HepG2 (cell line): ENCODE measurements around the gene CSNK1D. TPM values are rescaled to one million over a fixed set of nuclear protein-coding genes. Genes with fewer than 3 reads are reported as not detected.

Source experiments
- BHLHE40 ChIP-seq: IDR thresholded peaks from 2 replicates; pipeline ENCODE4 v1.6.1; 2011; ENCODE audit warnings: low read length, improper control_type of control experiment
- CCAR2 ChIP-seq: fragments of 200-400 bp; formaldehyde crosslinking; optimal IDR thresholded peaks from 2 replicates; pipeline ENCODE3; 2018; ENCODE audit warnings: low read depth, mild to moderate bottlenecking, low read length, moderate library complexity
- EEA1 ChIP-seq: sonication (generic); formaldehyde crosslinking; IDR thresholded peaks from 2 replicates; pipeline ENCODE4 v1.5.1; 2020; ENCODE audit warnings: mild to moderate bottlenecking, missing genetic modification reagents, borderline replicate concordance
- ESRRA ChIP-seq: sonication (generic); formaldehyde crosslinking; IDR thresholded peaks from 2 replicates; pipeline ENCODE4 v1.5.1; 2020; ENCODE audit warnings: mild to moderate bottlenecking, low read depth, missing genetic modification reagents
- FOXJ3 ChIP-seq: sonication (generic); formaldehyde crosslinking; IDR thresholded peaks from 2 replicates; pipeline ENCODE4 v1.4.0; 2020; ENCODE audit warnings: missing genetic modification reagents, mild to moderate bottlenecking, borderline replicate concordance
- KAT8 ChIP-seq: IDR thresholded peaks from 2 replicates; pipeline ENCODE4 v1.6.1; 2016; ENCODE audit warnings: missing genetic modification reagents, missing compliant biosample characterization
- KDM1A ChIP-seq: IDR thresholded peaks from 2 replicates; pipeline ENCODE4 v1.6.1; 2016; ENCODE audit warnings: missing compliant biosample characterization
- KDM4B ChIP-seq: sonication (generic); formaldehyde crosslinking; IDR thresholded peaks from 2 replicates; pipeline ENCODE4 v1.4.0; 2020; ENCODE audit warnings: missing genetic modification reagents
- LCORL ChIP-seq, 2 experiments: fragments of 450-650 bp in 1 of 2; sonication (generic) in 1 of 2; formaldehyde crosslinking in 1 of 2; IDR thresholded peaks; 2 replicates each; pipeline versions ENCODE4 v1.5.0 to v1.6.1; 2017 to 2020; ENCODE audit warnings: antibody characterized with exemption in 1 of 2, missing genetic modification reagents in 1 of 2
- MED8 ChIP-seq: sonication (generic); formaldehyde crosslinking; IDR thresholded peaks from 2 replicates; pipeline ENCODE4 v1.8.1; 2023; ENCODE audit warnings: mild to moderate bottlenecking, missing genetic modification reagents; ENCODE audit not compliant: insufficient replicate concordance
- MTA3 ChIP-seq: sonication (generic); formaldehyde crosslinking; IDR thresholded peaks from 2 replicates; pipeline ENCODE4 v1.4.0; 2020; ENCODE audit warnings: missing genetic modification reagents
- NCOR1 ChIP-seq: fragments of 200-600 bp; sonication (generic); IDR thresholded peaks from 2 replicates; pipeline ENCODE4 v1.7.0; 2017; ENCODE audit warnings: antibody characterized with exemption, low read length, borderline replicate concordance
- NFYC ChIP-seq: IDR thresholded peaks from 2 replicates; pipeline ENCODE4 v1.6.1; 2016; ENCODE audit warnings: missing genetic modification reagents, missing compliant biosample characterization
- TARDBP ChIP-seq: sonication (generic); formaldehyde crosslinking; IDR thresholded peaks from 2 replicates; pipeline ENCODE4 v1.8.0; 2022; ENCODE audit warnings: mild to moderate bottlenecking, missing genetic modification reagents
- TOE1 ChIP-seq: sonication (generic); formaldehyde crosslinking; IDR thresholded peaks from 2 replicates; pipeline ENCODE4 v1.4.0; 2020; ENCODE audit warnings: mild to moderate bottlenecking, missing genetic modification reagents
- ZMYM3 ChIP-seq: sonication (generic); formaldehyde crosslinking; IDR thresholded peaks from 2 replicates; pipeline ENCODE4 v1.5.1; 2020; ENCODE audit warnings: mild to moderate bottlenecking, missing genetic modification reagents
- ZNF234 ChIP-seq: sonication (generic); formaldehyde crosslinking; conservative IDR thresholded peaks from 2 replicates; pipeline ENCODE4 v1.5.1; 2020; ENCODE audit warnings: mild to moderate bottlenecking, missing genetic modification reagents
- ZNF235 ChIP-seq: sonication (generic); formaldehyde crosslinking; IDR thresholded peaks from 2 replicates; pipeline ENCODE4 v1.8.1; 2023; ENCODE audit warnings: mild to moderate bottlenecking, missing genetic modification reagents, borderline replicate concordance
- ZNF282 ChIP-seq: fragments of 450-650 bp; IDR thresholded peaks from 2 replicates; pipeline ENCODE4 v1.6.1; 2018; ENCODE audit not compliant: partially characterized antibody
- ZNF33A ChIP-seq: sonication (generic); formaldehyde crosslinking; IDR thresholded peaks from 2 replicates; pipeline ENCODE4 v1.5.1; 2020; ENCODE audit warnings: missing genetic modification reagents, mild to moderate bottlenecking, moderate library complexity, borderline replicate concordance
- polyA plus RNA-seq, 8 experiments: library from polyadenylated mRNA; depleted of rRNA in 3 of 8; stranded (reverse) in 7 of 8; unstranded in 1 of 8; fragments of >200 nt; fragmentation: Illumina TruSeq in 4 of 8; extraction: Trizol in 4 of 8; gene quantifications; 2 replicates each; pipeline versions ENCODE4 v1.2.1 to v1.2.3, GENCODE V29; 2011 to 2016; ENCODE audit warnings: low read depth in 4 of 8, missing spikeins in 1 of 8, mixed read lengths in 1 of 8; ENCODE audit not compliant: insufficient read depth in 1 of 8
- total RNA-seq, 5 experiments: library from RNA; depleted of rRNA; stranded (reverse); fragments of >200 nt; fragmentation: Illumina TruSeq; extraction: Trizol; gene quantifications; 2 replicates each; pipeline ENCODE4 v1.2.3, GENCODE V29; 2016; ENCODE audit warnings: low read depth in 1 of 5
- TF ChIP-seq, protein P1 (sequence below): sonication (generic); formaldehyde crosslinking; IDR thresholded peaks from 2 replicates; pipeline ENCODE4 v1.4.0; 2020; ENCODE audit warnings: missing genetic modification reagents
- TF ChIP-seq, protein P2 (sequence below): sonication (generic); formaldehyde crosslinking; conservative IDR thresholded peaks from 2 replicates; pipeline ENCODE4 v1.4.0; 2020; ENCODE audit warnings: mild to moderate bottlenecking, missing genetic modification reagents, moderate library complexity
- TF ChIP-seq, protein P3 (sequence below): IDR thresholded peaks from 2 replicates; pipeline ENCODE4 v1.6.1; 2016; ENCODE audit warnings: low read depth, borderline replicate concordance

CSNK1D gene
- total and polyA plus RNA-seq, 2 of the 13 experiments (the other 11 are each of a cell fraction or from before 2014, with no cell fraction given), result 31.5 to 128 TPM

DNA sequence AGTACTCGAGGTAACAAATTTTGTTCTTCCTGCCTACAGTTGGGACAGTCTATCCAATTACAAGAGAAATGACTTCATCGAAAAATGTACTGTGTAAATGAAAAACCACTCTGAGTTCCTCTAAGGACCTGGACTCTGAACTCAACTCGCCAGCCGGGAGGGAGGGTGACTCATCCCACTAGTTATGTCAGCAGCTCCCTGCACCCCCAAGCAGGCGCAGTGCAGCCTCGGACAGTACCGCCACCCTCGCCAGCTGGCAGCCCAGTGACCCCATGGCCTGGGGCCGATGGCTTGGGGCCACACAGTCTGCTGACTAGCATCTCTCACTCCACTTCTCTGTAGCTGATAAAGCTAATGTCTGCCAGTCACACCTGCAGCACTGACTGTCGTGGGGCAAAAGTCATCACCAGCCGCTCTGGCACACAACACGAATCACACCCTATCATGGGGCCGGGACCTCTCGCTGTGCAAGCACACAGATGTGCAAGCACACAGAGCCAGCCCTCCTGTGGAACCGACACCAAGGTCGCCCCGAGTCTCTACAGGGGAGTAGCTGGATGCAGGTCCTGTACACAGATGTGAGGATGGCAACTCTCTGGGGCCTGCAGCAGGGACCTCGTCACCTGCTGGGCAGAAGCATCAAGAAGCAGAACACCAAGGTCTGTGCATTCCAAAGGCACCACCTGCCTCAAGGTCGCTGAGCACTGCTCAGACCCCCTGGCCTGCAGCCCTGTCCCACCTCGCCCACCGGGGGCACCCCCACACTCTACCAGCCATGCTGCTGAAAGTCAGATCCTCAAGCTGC lies 5.7 kb downstream of the CSNK1D start (continued):
- TF ChIP-seq, protein P1, sequence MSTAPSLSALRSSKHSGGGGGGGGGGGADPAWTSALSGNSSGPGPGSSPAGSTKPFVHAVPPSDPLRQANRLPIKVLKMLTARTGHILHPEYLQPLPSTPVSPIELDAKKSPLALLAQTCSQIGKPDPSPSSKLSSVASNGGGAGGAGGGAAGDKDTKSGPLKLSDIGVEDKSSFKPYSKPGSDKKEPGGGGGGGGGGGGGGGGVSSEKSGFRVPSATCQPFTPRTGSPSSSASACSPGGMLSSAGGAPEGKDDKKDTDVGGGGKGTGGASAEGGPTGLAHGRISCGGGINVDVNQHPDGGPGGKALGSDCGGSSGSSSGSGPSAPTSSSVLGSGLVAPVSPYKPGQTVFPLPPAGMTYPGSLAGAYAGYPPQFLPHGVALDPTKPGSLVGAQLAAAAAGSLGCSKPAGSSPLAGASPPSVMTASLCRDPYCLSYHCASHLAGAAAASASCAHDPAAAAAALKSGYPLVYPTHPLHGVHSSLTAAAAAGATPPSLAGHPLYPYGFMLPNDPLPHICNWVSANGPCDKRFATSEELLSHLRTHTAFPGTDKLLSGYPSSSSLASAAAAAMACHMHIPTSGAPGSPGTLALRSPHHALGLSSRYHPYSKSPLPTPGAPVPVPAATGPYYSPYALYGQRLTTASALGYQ (CRISPR knock-in tag), result peak; percentile 92
- TF ChIP-seq ZNF33A (CRISPR knock-in tag) (peak; percentile 68), ZNF282 (no peak), CCAR2 (no peak), KDM1A (0 out of 2 replicates have a peak, but pooled peaks have one; percentile 33), ESRRA (CRISPR knock-in tag) (peak; percentile 15; the same call in 1 of the 2 replicates), NFYC (peak; percentile 46; the same call in 1 of the 2 replicates), ZMYM3 (CRISPR knock-in tag) (peak; percentile 74), FOXJ3 (CRISPR knock-in tag) (peak; percentile 88; the same call in 1 of the 2 replicates), MTA3 (no peak), TARDBP (CRISPR knock-in tag) (peak; percentile 99), TOE1 (CRISPR knock-in tag) (0 out of 2 replicates have a peak, but pooled peaks have one; percentile 19), KAT8 (CRISPR knock-in tag) (peak; percentile 84), MED8 (peak; percentile 83), LCORL (IDR thresholded peaks at IDR 0.05) (peak; percentile 41), LCORL (CRISPR knock-in tag; IDR thresholded peaks at IDR 0.05) (peak; percentile 98), BHLHE40 (peak; percentile 52), EEA1 (0 out of 2 replicates have a peak, but pooled peaks have one; percentile 14), NCOR1 (peak; percentile 97), ZNF234 (CRISPR knock-in tag) (no peak; the same call in 1 of the 2 replicates), KDM4B (CRISPR knock-in tag) (peak; percentile 95), ZNF235 (no peak; the same call in none of the 2 replicates)
- TF ChIP-seq, protein P2, sequence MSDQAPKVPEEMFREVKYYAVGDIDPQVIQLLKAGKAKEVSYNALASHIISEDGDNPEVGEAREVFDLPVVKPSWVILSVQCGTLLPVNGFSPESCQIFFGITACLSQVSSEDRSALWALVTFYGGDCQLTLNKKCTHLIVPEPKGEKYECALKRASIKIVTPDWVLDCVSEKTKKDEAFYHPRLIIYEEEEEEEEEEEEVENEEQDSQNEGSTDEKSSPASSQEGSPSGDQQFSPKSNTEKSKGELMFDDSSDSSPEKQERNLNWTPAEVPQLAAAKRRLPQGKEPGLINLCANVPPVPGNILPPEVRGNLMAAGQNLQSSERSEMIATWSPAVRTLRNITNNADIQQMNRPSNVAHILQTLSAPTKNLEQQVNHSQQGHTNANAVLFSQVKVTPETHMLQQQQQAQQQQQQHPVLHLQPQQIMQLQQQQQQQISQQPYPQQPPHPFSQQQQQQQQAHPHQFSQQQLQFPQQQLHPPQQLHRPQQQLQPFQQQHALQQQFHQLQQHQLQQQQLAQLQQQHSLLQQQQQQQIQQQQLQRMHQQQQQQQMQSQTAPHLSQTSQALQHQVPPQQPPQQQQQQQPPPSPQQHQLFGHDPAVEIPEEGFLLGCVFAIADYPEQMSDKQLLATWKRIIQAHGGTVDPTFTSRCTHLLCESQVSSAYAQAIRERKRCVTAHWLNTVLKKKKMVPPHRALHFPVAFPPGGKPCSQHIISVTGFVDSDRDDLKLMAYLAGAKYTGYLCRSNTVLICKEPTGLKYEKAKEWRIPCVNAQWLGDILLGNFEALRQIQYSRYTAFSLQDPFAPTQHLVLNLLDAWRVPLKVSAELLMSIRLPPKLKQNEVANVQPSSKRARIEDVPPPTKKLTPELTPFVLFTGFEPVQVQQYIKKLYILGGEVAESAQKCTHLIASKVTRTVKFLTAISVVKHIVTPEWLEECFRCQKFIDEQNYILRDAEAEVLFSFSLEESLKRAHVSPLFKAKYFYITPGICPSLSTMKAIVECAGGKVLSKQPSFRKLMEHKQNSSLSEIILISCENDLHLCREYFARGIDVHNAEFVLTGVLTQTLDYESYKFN (CRISPR knock-in tag), result peak; percentile 96
- TF ChIP-seq, protein P3, sequence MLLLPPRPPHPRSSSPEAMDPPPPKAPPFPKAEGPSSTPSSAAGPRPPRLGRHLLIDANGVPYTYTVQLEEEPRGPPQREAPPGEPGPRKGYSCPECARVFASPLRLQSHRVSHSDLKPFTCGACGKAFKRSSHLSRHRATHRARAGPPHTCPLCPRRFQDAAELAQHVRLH (CRISPR knock-in tag), result peak; percentile 82
